HepG2 (cell line): ENCODE measurements around the gene MMP8. TPM values are rescaled to one million over a fixed set of nuclear protein-coding genes. Genes with fewer than 3 reads are reported as not detected.

Source experiments
- ZNF598 ChIP-seq: sonication (generic); formaldehyde crosslinking; IDR thresholded peaks from 2 replicates; pipeline ENCODE4 v1.5.1; 2020; ENCODE audit warnings: mild to moderate bottlenecking, missing genetic modification reagents, borderline replicate concordance
- polyA plus RNA-seq, 8 experiments: library from polyadenylated mRNA; depleted of rRNA in 3 of 8; stranded (reverse) in 7 of 8; unstranded in 1 of 8; fragments of >200 nt; fragmentation: Illumina TruSeq in 4 of 8; extraction: Trizol in 4 of 8; gene quantifications; 2 replicates each; pipeline versions ENCODE4 v1.2.1 to v1.2.3, GENCODE V29; 2011 to 2016; ENCODE audit warnings: low read depth in 4 of 8, missing spikeins in 1 of 8, mixed read lengths in 1 of 8; ENCODE audit not compliant: insufficient read depth in 1 of 8
- total RNA-seq, 5 experiments: library from RNA; depleted of rRNA; stranded (reverse); fragments of >200 nt; fragmentation: Illumina TruSeq; extraction: Trizol; gene quantifications; 2 replicates each; pipeline ENCODE4 v1.2.3, GENCODE V29; 2016; ENCODE audit warnings: low read depth in 1 of 5

Gene MMP8
- total and polyA plus RNA-seq, 2 of the 13 experiments (the other 11 are each of a cell fraction or from before 2014, with no cell fraction given): not detected

- TF ChIP-seq ZNF598: no peak
These were observed 62.1 kb downstream of the MMP8 start (continued) for GRCh38 chr11:102662607-102663006.

Other genes starting within 250 kb of the MMP8 start
- not detected in 2 replicates for gene MMP7, start 194.2 kb downstream of the MMP8 start, total RNA-seq (2016; rRNA removed; fragmentation: Illumina TruSeq; extraction: Trizol)
- 0.17 and 0.29 TPM in 2 replicates for gene MMP7, start 194.2 kb downstream of the MMP8 start, polyA plus RNA-seq (2011; rRNA removed)
- gene MMP20, start 99.6 kb downstream of the MMP8 start, total RNA-seq (2016; rRNA removed; fragmentation: Illumina TruSeq; extraction: Trizol): not detected in 2 replicates
- gene MMP20, start 99.6 kb downstream of the MMP8 start, polyA plus RNA-seq (2011; rRNA removed): 0.05 and 0.12 TPM in 2 replicates
- gene MMP27, start 19.2 kb downstream of the MMP8 start, total RNA-seq (2016; rRNA removed; fragmentation: Illumina TruSeq; extraction: Trizol): not detected in 2 replicates
- gene MMP27, start 19.2 kb downstream of the MMP8 start, polyA plus RNA-seq (2011; rRNA removed): not detected in 2 replicates
- not detected in 2 replicates for gene MMP10, start 55.7 kb upstream of the MMP8 start, total RNA-seq (2016; rRNA removed; fragmentation: Illumina TruSeq; extraction: Trizol)
- gene MMP10, start 55.7 kb upstream of the MMP8 start, polyA plus RNA-seq (2011; rRNA removed): 0.03 and 0.18 TPM in 2 replicates
- gene MMP1, start 73.2 kb upstream of the MMP8 start, total RNA-seq (2016; rRNA removed; fragmentation: Illumina TruSeq; extraction: Trizol): 0.09 TPM in 1 of 2 replicates, not detected in the other
- 0.21 and 0.30 TPM in 2 replicates for gene MMP1, start 73.2 kb upstream of the MMP8 start, polyA plus RNA-seq (2011; rRNA removed)
- 0.49 and 1.2 TPM in 2 replicates for gene MMP3, start 118.7 kb upstream of the MMP8 start, total RNA-seq (2016; rRNA removed; fragmentation: Illumina TruSeq; extraction: Trizol)
- 0.94 and 1.5 TPM in 2 replicates for gene MMP3, start 118.7 kb upstream of the MMP8 start, polyA plus RNA-seq (2011; rRNA removed)
- not detected in 2 replicates for gene MMP12, start 150.0 kb upstream of the MMP8 start, total RNA-seq (2016; rRNA removed; fragmentation: Illumina TruSeq; extraction: Trizol)
- gene MMP12, start 150.0 kb upstream of the MMP8 start, polyA plus RNA-seq (2011; rRNA removed): not detected in 2 replicates
- gene MMP13, start 230.8 kb upstream of the MMP8 start, total RNA-seq (2016; rRNA removed; fragmentation: Illumina TruSeq; extraction: Trizol): not detected in 2 replicates
- 0.04 TPM in 1 of 2 replicates, not detected in the other for gene MMP13, start 230.8 kb upstream of the MMP8 start, polyA plus RNA-seq (2011; rRNA removed)